CD14-positive monocyte (primary cell): ENCODE measurements around the gene SNCAIP. TPM values are rescaled to one million over a fixed set of nuclear protein-coding genes. Genes with fewer than 3 reads are reported as not detected.

ENCODE experiments used
- DNase-seq, 3 donors: peaks; one replicate each; pipeline ENCODE4 v3.0.0-alpha.2; 2011 to 2022
- H2AFZ ChIP-seq: 2 replicates; pipeline ENCODE4 v1.6.0; 2012; ENCODE audit warnings: mild to moderate bottlenecking, low read depth, low read length, inconsistent platforms; ENCODE audit not compliant: insufficient read depth, poor library complexity, severe bottlenecking
- H3K27ac ChIP-seq, 2 donors: 1 replicate in 1 of 2; 2 replicates in 1 of 2; pipeline ENCODE4 v1.5.1; 2012 to 2013; ENCODE audit warnings: low read length in 2 of 2, control low read depth in 1 of 2, inconsistent platforms in 1 of 2, low read depth in 1 of 2, mild to moderate bottlenecking in 1 of 2
- H3K27me3 ChIP-seq, 2 donors: one replicate each; pipeline versions ENCODE4 v1.6.0 to v1.6.1; 2011 to 2013; ENCODE audit warnings: low read length in 2 of 2; ENCODE audit not compliant: control insufficient read depth in 2 of 2, insufficient read depth in 2 of 2
- H3K36me3 ChIP-seq, 2 donors: replicated peaks in 1 of 2; 1 replicate in 1 of 2; 2 replicates in 1 of 2; pipeline versions ENCODE4 v1.5.1 to v1.6.1; 2012 to 2013; ENCODE audit warnings: low read length in 2 of 2, control low read depth in 1 of 2, inconsistent platforms in 1 of 2, mild to moderate bottlenecking in 1 of 2; ENCODE audit not compliant: insufficient read depth in 2 of 2, control insufficient read depth in 1 of 2
- H3K4me1 ChIP-seq, 2 donors: 1 replicate in 1 of 2; 2 replicates in 1 of 2; pipeline versions ENCODE4 v1.5.1 to v1.6.1; 2012 to 2013; ENCODE audit warnings: low read length in 2 of 2, control low read depth in 1 of 2, inconsistent platforms in 1 of 2, mild to moderate bottlenecking in 1 of 2, moderate library complexity in 1 of 2; ENCODE audit not compliant: insufficient read depth in 2 of 2, control insufficient read depth in 1 of 2
- H3K4me2 ChIP-seq: replicated peaks from 2 replicates; pipeline ENCODE3; 2012; ENCODE audit warnings: low read length, moderate library complexity, mild to moderate bottlenecking; ENCODE audit not compliant: poor library complexity, severe bottlenecking; ENCODE audit errors: extremely low read depth
- H3K4me3 ChIP-seq, 3 experiments: fragments of 200-600 bp in 1 of 3; sonication (generic) in 1 of 3; replicated peaks in 1 of 3; 1 replicate in 2 of 3; 2 replicates in 1 of 3; pipeline ENCODE4 v1.5.1; 2011 to 2013; ENCODE audit warnings: low read length in 3 of 3, mild to moderate bottlenecking in 3 of 3, control low read depth in 2 of 3, low read depth in 2 of 3, inconsistent platforms in 1 of 3, moderate library complexity in 1 of 3
- H3K79me2 ChIP-seq: 2 replicates; pipeline ENCODE4 v1.6.0; 2012; ENCODE audit warnings: mild to moderate bottlenecking, control low read depth, inconsistent platforms, low read length, moderate library complexity; ENCODE audit not compliant: insufficient read depth
- H3K9ac ChIP-seq: 2 replicates; pipeline ENCODE4 v1.6.0; 2017; ENCODE audit warnings: low read length, mild to moderate bottlenecking; ENCODE audit not compliant: insufficient read depth, poor library complexity, severe bottlenecking
- H3K9me3 ChIP-seq, 2 donors: replicated peaks in 1 of 2; 1 replicate in 1 of 2; 2 replicates in 1 of 2; pipeline versions ENCODE4 v1.5.1 to v1.6.1; 2012 to 2013; ENCODE audit warnings: low read length in 2 of 2, control low read depth in 1 of 2; ENCODE audit not compliant: control insufficient read depth in 1 of 2, insufficient read depth in 1 of 2
- H4K20me1 ChIP-seq: 2 replicates; pipeline ENCODE4 v1.6.0; 2012; ENCODE audit warnings: mild to moderate bottlenecking, low read length, control low read depth, moderate library complexity; ENCODE audit not compliant: insufficient read depth
- H3K27ac Mint-ChIP-seq, 7 donors: one replicate each; pipeline ENCODE4 v1.8.0; 2020; ENCODE audit warnings: mild to moderate bottlenecking in 7 of 7, mixed read lengths in 7 of 7, moderate library complexity in 6 of 7, inconsistent platforms in 2 of 7
- H3K27me3 Mint-ChIP-seq, 3 donors: one replicate each; pipeline ENCODE4 v1.8.0; 2021 to 2022; ENCODE audit warnings: low read depth in 3 of 3, mild to moderate bottlenecking in 3 of 3, mixed read lengths in 3 of 3, moderate library complexity in 3 of 3, inconsistent platforms in 1 of 3
- H3K36me3 Mint-ChIP-seq, 2 donors: one replicate each; pipeline ENCODE4 v1.8.0; 2020; ENCODE audit warnings: mixed read lengths in 2 of 2, inconsistent platforms in 1 of 2, mild to moderate bottlenecking in 1 of 2
- H3K4me1 Mint-ChIP-seq: one replicate; pipeline ENCODE4 v1.8.0; 2020; ENCODE audit warnings: mild to moderate bottlenecking, mixed read lengths
- H3K4me3 Mint-ChIP-seq, 2 donors: one replicate each; pipeline ENCODE4 v1.8.0; 2020; ENCODE audit warnings: mild to moderate bottlenecking in 2 of 2, mixed read lengths in 2 of 2, moderate library complexity in 1 of 2
- H3K9me3 Mint-ChIP-seq, 7 donors: one replicate each; pipeline ENCODE4 v1.8.0; 2020 to 2022; ENCODE audit warnings: mixed read lengths in 7 of 7, mild to moderate bottlenecking in 6 of 7, moderate library complexity in 6 of 7, inconsistent platforms in 2 of 7
- CTCF ChIP-seq: fragments of 200-600 bp; IDR thresholded peaks from one replicate; pipeline ENCODE4 v1.8.0; 2022; ENCODE audit warnings: antibody characterized with exemption, mild to moderate bottlenecking
- WGBS: methylation state at CpG from one replicate; pipeline ENCODE4 v1.1.5; 2013; ENCODE audit warnings: missing lambda C conversion rate; ENCODE audit not compliant: insufficient coverage; 5-methylcytosine and 5-hydroxymethylcytosine counted together
- intact Hi-C, 2 donors: fragments of 100-400 bp; cut with micrococcal nuclease; formaldehyde crosslinking; loops; one replicate each; pipeline versions ENCODE4 v1.15.0 to v1.15.1; 2023
- polyA plus RNA-seq, 3 donors: library from polyadenylated mRNA; depleted of rRNA in 1 of 3; unstranded in 2 of 3; stranded (reverse) in 1 of 3; fragments of 300-500 nt in 2 of 3; fragments of >200 nt in 1 of 3; fragmentation: Illumina TruSeq in 2 of 3; gene quantifications; 1 replicate in 2 of 3; 2 replicates in 1 of 3; pipeline ENCODE4 v1.2.3, GENCODE V29; 2012 to 2021

The SNCAIP gene
- polyA plus RNA-seq, 3 donors = not detected

GRCh38 chr5:122498163-122498562 is 186.1 kb downstream of the SNCAIP start:
- Histone ChIP-seq H4K20me1 (no peaks in the 10 kb centered on the region), H2AFZ (no peak overlapping the region), H3K4me1 (no peaks in the 10 kb centered on the region), H3K4me2 (no peak overlapping the region), H3K9ac (no peak overlapping the region), H3K4me3 (no peak overlapping the region), H3K36me3 (no peaks in the 10 kb centered on the region), H3K27ac (no peak overlapping the region), H3K27me3 (no peaks in the 10 kb centered on the region), H3K9me3 (no peaks in the 10 kb centered on the region), H3K79me2 (no peaks in the 10 kb centered on the region)
- no peak overlapping the region for H3K4me3 Mint-ChIP-seq
- no peak overlapping the region for H3K27ac Mint-ChIP-seq
- no CpG with 5 or more reads among the region's 2 CpGs for WGBS
- H3K27me3 Mint-ChIP-seq = peaks cover 1 to 6% (median 3%) of the 10 kb centered on the region in 3 donors
- no peaks in the 10 kb centered on the region for H3K36me3 Mint-ChIP-seq
- no peak for DNase-seq
- H3K9me3 Mint-ChIP-seq = peaks cover 0 to 3% (median 0%) of the 10 kb centered on the region in 7 donors
- intact Hi-C loops = no loop called here
- TF ChIP-seq CTCF = no peak
- H3K4me1 Mint-ChIP-seq = no peaks in the 10 kb centered on the region

GRCh38 chr5:122499585-122499984 is 187.5 kb downstream of the SNCAIP start:
- H3K9ac ChIP-seq = no peak overlapping the region
- no peak overlapping the region for H3K4me2 ChIP-seq
- H3K9me3 ChIP-seq = no peaks in the 10 kb centered on the region
- intact Hi-C loops = no loop called here
- H3K9me3 Mint-ChIP-seq = peaks cover 0 to 3% (median 0%) of the 10 kb centered on the region in 7 donors
- no peak overlapping the region for H3K27ac Mint-ChIP-seq
- no peak for TF ChIP-seq CTCF
- no peaks in the 10 kb centered on the region for H3K36me3 Mint-ChIP-seq
- H3K4me3 ChIP-seq = no peak overlapping the region
- no peak overlapping the region for H2AFZ ChIP-seq
- no peaks in the 10 kb centered on the region for H3K36me3 ChIP-seq
- no peaks in the 10 kb centered on the region for H3K27me3 ChIP-seq
- H3K4me1 Mint-ChIP-seq = no peaks in the 10 kb centered on the region
- no peaks in the 10 kb centered on the region for H4K20me1 ChIP-seq
- peaks cover 1 to 6% (median 3%) of the 10 kb centered on the region in 3 donors for H3K27me3 Mint-ChIP-seq
- no peak overlapping the region for H3K4me3 Mint-ChIP-seq
- no peak for DNase-seq
- H3K4me1 ChIP-seq = no peaks in the 10 kb centered on the region
- no peak overlapping the region for H3K27ac ChIP-seq
- H3K79me2 ChIP-seq = no peaks in the 10 kb centered on the region
